HG03097 (cell line): ENCODE results near the gene PIEZO2.
"Not testable (repeated sequence)": the region's sequence is repeated elsewhere in the genome, so short reads cannot be mapped to it uniquely, and the experiment has no call there.

Source experiments
- ATAC-seq: cut with Tn5 transposase; IDR thresholded peaks from one replicate; pipeline ENCODE4 v1.9.1; 2021; ENCODE audit not compliant: unreplicated experiment, low FRiP score

Gene PIEZO2

GRCh38 chr18:10936176-10937053 lies 213.0 kb downstream of the PIEZO2 start:
- no peak for ATAC-seq

- no peak for ATAC-seq
Observed at GRCh38 chr18:10935588-10935987, 213.8 kb downstream of the PIEZO2 start.

DNA sequence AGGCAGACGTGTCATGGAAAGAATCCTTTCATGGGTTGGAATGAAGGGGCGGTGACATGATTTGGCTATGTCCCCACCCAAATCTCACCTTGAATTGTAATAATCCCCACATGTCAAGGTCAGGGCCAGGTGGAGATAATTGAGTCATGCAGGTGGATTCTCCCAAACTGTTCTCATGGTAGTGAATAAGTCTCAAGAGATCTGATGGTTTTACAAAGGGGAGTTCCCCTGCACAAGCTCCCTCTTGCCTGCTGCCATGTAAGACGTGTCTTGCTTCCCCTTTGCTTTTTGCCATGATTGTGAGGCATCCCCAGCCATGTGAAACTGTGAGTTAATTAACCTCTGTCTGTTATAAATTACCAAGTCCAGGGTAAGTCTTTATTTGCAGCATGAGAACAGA lies 215.7 kb downstream of the PIEZO2 start:
- not testable (repeated sequence) for ATAC-seq

DNA sequence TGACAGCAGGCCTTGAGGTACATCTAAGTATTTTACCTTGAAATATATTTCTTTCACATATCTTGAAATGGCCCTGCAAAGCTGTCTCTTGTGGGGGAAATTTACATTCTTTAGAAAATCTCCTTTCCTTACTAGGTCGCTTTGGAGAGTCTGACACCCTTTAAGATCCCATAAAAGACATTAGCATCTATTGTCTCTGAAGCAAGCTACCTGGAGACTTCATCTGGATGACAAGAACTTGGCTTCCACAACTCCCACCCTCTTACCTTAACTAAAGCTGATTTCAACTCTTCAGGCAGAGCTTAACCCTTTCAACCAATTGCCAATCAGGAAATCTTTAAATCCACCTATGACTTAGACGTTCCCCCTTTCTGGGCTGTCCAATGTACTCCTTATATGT lies 219.3 kb downstream of the PIEZO2 start:
- no peak for ATAC-seq

GRCh38 chr18:10928772-10929373 lies 220.5 kb downstream of the PIEZO2 start:
- peak; percentile 62 for ATAC-seq

DNA sequence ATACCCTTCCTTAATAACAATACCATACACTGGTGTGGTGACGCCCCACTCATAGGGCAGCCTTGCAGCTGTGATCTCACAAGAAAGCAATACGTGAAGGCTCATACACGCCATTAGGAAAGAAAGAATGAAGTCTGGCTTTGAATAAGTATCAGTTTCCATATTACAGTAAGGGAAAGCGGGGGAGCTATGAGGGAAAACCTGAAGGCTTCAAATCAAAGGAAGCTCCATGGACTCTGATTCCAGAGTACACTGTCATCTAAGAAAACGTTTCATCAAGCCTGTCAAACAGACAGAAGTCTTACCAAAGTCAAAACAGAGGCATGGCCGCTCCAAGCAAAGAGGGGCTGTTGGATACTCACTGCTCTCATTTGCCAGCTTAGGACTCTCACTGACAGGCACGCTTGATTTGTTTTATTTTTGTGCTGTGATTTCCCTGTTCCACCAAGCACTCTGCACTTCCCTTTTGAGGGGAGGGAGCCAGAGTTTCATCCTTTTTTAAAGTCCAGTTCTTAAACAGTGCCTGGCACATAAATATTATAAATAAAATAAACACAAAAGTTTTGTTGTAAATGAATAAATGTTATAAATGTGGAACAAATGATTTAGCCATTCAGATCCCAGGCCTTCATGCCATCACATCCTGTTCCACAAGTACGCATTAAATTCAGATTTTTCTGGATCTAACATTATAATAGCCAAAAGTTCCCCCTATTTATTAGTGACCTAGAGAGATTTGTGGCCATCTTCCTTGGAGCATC lies 221.2 kb downstream of the PIEZO2 start:
- ATAC-seq = no peak

- no peak for ATAC-seq
Observed at GRCh38 chr18:10927286-10927992, 221.9 kb downstream of the PIEZO2 start.

GRCh38 chr18:10926621-10927161 lies 222.7 kb downstream of the PIEZO2 start:
- ATAC-seq = no peak

DNA sequence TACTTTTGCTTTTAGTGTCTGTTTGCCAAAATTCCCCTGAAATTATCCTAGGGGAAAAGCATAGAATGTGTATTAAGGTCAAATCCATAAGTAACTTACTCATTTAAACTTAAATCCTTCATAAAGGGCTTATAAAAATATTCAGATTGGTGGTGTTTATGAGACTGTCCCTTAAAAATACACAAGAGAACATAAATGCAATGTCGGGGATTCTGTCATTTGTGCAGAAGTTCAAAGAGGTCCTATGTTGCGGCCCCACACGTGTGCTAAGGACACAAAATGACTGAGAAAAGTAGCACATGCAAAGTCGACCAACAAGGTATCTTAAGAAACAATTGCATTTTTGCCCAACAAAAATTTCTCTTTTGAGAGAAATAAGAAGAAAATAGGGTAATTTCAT lies 225.1 kb downstream of the PIEZO2 start:
- no peak for ATAC-seq

GRCh38 chr18:10923551-10924070 lies 225.8 kb downstream of the PIEZO2 start:
- no peak for ATAC-seq

DNA sequence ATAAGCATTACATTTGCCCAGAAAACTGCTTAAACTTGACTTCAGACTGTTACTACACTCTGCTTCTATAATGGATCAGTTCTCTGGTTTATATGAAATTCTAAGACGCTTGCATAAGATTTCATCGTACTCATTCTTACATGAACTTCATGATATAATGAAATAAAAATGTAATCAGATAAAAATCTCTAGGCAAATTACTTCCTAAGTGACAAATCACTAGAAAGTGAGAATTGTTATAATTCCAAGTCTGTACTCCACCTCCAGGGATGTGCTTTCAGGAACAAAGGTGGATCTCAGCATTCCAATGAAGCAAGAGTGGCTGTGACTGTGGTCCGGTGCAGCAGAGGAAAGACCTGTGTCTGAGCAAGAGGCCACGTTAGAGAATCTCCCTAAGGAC lies 226.2 kb downstream of the PIEZO2 start:
- no peak for ATAC-seq

DNA sequence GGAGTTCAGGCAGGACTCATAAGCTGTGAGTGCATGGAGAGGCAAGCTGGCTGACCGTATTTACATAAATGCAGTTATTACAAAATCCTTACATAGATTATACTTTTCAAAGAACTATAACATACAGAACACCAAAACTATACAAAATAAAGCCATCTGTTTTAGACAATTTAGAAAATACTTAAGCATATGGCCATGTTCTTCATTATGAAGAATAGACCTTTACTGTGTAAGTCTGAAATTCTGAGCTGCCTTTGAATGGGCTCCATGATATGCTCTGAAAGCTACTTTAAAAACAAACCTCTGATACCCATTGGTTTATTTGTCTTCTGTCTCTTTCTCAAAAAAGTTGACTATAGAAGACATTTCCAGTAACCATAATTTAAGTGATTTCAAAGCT lies 226.7 kb downstream of the PIEZO2 start:
- not testable (repeated sequence) for ATAC-seq

GRCh38 chr18:10920309-10920708 lies 229.1 kb downstream of the PIEZO2 start:
- ATAC-seq = not testable (repeated sequence)

GRCh38 chr18:10919851-10920250 lies 229.5 kb downstream of the PIEZO2 start:
- no peak for ATAC-seq

DNA sequence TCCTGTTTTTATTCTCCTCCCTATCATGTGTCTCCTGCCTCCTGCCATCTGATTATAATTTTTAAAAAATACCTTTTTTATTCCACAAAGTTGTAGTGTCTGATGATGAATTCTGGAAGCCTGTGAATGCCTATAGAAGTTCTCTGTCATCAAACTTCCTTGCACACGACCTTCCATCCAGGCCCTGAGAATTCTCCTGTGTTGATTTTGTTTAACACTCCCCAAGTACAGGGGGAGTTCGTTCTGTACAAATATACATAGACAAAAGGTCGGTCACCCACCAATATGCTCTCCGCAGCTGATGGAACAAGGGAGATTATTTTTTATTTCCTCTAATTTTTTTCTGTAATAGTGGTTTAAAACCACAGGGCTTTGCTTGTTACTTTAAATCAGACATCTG lies 232.5 kb downstream of the PIEZO2 start:
- ATAC-seq = no peak

GRCh38 chr18:10916387-10916786 lies 233.0 kb downstream of the PIEZO2 start:
- ATAC-seq = no peak

DNA sequence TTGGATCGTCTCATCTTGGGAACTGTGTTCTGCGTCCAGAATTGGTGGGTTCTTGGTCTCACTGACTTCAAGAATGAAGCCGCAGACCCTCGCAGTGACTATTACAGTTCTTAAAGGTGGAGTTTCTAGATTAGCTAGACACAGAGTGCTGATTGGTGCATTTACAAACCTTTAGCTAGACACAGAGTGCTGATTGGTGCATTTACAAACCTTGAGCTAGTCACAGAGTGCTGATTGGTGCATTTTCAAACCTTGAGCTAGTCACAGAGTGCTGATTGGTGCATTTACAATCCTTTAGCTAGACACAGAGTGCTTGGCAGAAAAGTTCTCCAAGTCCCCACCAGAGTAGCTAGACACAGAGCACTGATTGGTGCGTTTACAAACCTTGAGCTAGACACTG lies 233.6 kb downstream of the PIEZO2 start:
- ATAC-seq = not testable (repeated sequence)

- ATAC-seq = not testable (repeated sequence)
Observed at GRCh38 chr18:10914610-10915009, 234.8 kb downstream of the PIEZO2 start.

DNA sequence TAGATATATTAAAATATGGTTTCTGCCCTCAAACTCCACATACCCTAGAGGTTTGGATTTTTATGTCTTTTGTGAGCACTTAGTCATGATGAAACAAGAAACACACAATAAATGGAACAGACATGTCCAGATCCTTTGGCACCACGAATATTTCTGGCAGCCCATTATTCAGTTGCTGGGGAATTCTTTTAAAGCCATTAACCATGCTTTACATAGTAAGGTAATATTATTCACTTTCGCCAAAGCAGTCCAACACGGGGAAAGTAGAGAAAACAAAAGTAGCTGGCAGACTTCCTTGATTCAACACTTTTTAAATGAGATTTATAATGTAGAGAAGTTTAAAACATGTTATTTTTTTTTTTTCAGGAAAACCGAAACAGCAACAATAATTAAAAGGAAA lies 235.4 kb downstream of the PIEZO2 start:
- no peak for ATAC-seq
